Adipocyte (in vitro differentiated cells): ENCODE measurements around the gene PRAC2.

Source experiments
- DNase-seq: peaks from one replicate; pipeline ENCODE4 v3.0.0-alpha.2; 2015; ENCODE audit warnings: low read depth
- H3K27me3 ChIP-seq: replicated peaks from 2 replicates; pipeline ENCODE4 v1.7.0; 2013; ENCODE audit warnings: mild to moderate bottlenecking, low read length, moderate library complexity; ENCODE audit not compliant: control insufficient read depth, insufficient read depth
- H3K36me3 ChIP-seq: 2 replicates; pipeline ENCODE4 v1.7.0; 2013; ENCODE audit warnings: low read length, mild to moderate bottlenecking, moderate library complexity; ENCODE audit not compliant: control insufficient read depth, insufficient read depth, severe bottlenecking
- H3K4me1 ChIP-seq: 2 replicates; pipeline ENCODE4 v1.7.0; 2013; ENCODE audit warnings: mild to moderate bottlenecking, low read length, moderate library complexity; ENCODE audit not compliant: control insufficient read depth, insufficient read depth
- H3K4me3 ChIP-seq: 2 replicates; pipeline ENCODE4 v1.7.0; 2013; ENCODE audit warnings: mild to moderate bottlenecking, low read length, moderate library complexity
- H3K9ac ChIP-seq: 2 replicates; pipeline ENCODE4 v1.7.0; 2013; ENCODE audit warnings: mild to moderate bottlenecking, low read length, moderate library complexity
- H3K9me3 ChIP-seq: 2 replicates; pipeline ENCODE4 v1.7.0; 2013; ENCODE audit warnings: mild to moderate bottlenecking, low read length, moderate library complexity; ENCODE audit not compliant: control insufficient read depth

The PRAC2 gene

GRCh38 chr17:48729335-48730239 lies 6.6 kb downstream of the PRAC2 start:
- Histone ChIP-seq H3K9me3 (no peaks in the 10 kb centered on the region), H3K36me3 (no peaks in the 10 kb centered on the region), H3K4me1 (peaks cover 6% of the 10 kb centered on the region), H3K9ac (no peak overlapping the region), H3K4me3 (no peak overlapping the region), H3K27me3 (peaks cover 96% of the 10 kb centered on the region)
- no peak for DNase-seq

- no peak overlapping the region for H3K9ac ChIP-seq
- H3K4me1 ChIP-seq, result peaks cover 6% of the 10 kb centered on the region
- H3K4me3 ChIP-seq, result no peak overlapping the region
- no peaks in the 10 kb centered on the region for H3K36me3 ChIP-seq
- no peaks in the 10 kb centered on the region for H3K9me3 ChIP-seq
- peaks cover 96% of the 10 kb centered on the region for H3K27me3 ChIP-seq
- no peak for DNase-seq
These were observed 7.2 kb downstream of the PRAC2 start for GRCh38 chr17:48730240-48730550.

DNA sequence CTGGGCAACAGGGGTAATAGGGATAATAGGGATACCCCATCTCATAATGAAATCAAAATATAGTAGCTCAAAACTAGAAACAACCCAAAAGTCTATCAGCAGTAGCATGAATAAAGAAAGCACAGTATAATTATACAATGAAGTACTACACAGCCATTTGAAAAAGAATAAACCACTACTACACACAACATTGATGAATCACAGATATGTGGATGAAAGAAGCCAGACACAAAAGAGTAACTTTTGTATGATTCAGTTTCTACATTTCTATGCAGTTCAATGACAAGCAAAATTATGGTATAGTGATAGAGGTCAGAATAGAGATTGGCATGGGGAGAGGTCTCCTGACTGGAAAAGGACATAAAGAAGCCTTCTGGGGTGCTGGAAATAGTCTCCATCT lies 8.4 kb downstream of the PRAC2 start:
- Histone ChIP-seq H3K9ac (no peak overlapping the region), H3K27me3 (peaks cover 96% of the 10 kb centered on the region), H3K36me3 (no peaks in the 10 kb centered on the region)

DNA sequence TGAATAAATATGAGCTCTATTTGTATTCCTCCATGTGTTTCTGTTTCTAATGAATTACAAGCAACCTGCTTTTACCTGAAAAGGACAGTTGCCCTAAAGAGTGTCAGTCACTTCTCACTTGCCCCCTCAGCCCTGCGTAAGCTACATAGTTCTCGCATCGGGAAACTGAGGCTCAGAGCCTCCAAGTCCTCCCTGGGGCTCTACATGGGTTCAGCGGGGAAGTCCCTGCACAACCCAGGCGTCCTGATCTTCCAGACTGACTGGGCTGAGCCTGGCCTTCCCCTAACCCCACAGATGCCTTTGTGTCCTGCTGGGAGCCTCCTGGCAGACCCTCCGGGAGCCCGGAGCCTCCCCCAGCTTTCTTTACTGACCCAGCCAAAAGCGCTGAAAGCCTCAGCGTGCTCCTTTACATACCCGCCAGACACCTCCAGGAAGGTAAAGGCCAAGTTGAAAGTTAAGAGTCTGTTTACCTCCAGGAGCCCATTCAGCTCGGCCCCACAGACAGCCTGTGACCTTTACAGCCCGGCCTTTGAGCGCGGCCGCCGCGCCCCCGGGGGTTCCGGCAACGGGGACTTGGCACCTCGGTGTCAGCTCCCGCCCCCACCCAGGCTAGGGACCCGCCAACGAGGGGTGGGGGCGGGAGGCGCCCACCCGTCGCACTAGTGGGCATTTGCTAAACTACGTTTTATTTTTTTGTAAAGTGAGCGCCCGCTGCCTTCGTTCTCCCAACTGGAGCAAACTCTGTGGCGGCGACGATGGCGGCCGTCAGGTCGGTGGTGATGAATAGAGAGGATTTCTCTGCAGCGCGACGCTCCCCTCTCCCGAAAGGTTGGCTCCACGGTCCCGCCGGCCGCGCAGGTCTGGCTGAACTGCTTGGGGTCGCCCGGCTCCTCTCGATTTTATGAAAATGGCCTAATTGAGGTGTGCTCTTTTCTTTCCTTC lies 10.0 kb downstream of the PRAC2 start:
- no peak for DNase-seq

More for the DNA sequence above, 8.4 kb downstream of the PRAC2 start:
- no peaks in the 10 kb centered on the region for H3K9me3 ChIP-seq
- peaks cover 6% of the 10 kb centered on the region for H3K4me1 ChIP-seq
- DNase-seq, result no peak
- H3K4me3 ChIP-seq, result no peak overlapping the region

DNA sequence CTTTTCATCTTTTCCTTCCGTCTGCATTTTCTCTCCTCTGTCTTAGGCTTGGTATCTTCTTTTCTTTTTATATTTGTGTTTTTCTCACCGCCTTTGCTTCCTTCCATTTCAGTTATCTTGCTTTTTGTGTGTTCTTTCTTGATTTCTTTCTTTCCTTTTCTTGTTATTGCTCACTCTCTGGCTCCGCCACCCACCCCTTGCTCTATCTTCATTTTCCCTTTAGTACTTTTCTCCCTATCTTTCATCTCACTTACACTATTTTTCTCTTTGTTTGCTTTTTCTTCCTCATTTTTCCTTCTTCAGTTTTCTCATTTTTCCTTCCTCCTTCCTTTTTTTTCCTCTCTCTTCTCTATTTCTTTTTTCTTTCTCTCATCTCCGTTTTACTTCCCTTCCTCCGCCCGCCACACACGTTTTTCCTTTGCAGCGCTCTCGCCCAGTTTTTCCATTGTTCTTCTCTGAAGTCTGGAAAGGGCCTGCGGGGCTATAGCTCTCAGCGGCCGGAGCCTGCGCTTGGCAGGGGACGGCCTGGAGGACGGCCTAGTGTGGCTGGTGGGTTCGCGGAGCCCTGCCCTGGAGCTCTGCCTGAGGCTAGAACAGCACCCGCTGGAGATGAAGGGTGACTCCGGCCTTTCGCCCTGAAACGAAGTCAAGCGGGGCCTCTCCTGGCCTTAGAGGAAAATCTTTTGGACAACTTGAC lies 10.8 kb downstream of the PRAC2 start:
- Histone ChIP-seq H3K4me3 (no peak overlapping the region), H3K27me3 (peaks cover 95% of the 10 kb centered on the region), H3K36me3 (no peaks in the 10 kb centered on the region), H3K9ac (no peak overlapping the region), H3K9me3 (no peaks in the 10 kb centered on the region), H3K4me1 (peaks cover under 1% of the 10 kb centered on the region)
- DNase-seq, result no peak

More for the DNA sequence above, 10.0 kb downstream of the PRAC2 start:
- Histone ChIP-seq H3K4me1 (peaks cover 6% of the 10 kb centered on the region), H3K4me3 (no peak overlapping the region), H3K9me3 (no peaks in the 10 kb centered on the region), H3K36me3 (no peaks in the 10 kb centered on the region), H3K9ac (no peak overlapping the region), H3K27me3 (peaks cover 95% of the 10 kb centered on the region)

- no peak for DNase-seq
- no peak overlapping the region for H3K4me3 ChIP-seq
- no peaks in the 10 kb centered on the region for H3K4me1 ChIP-seq
- H3K9ac ChIP-seq, result no peak overlapping the region
- no peaks in the 10 kb centered on the region for H3K9me3 ChIP-seq
- H3K27me3 ChIP-seq, result peaks cover 97% of the 10 kb centered on the region
- no peaks in the 10 kb centered on the region for H3K36me3 ChIP-seq
These were observed 11.5 kb downstream of the PRAC2 start for GRCh38 chr17:48734333-48735061.

- Histone ChIP-seq H3K36me3 (no peaks in the 10 kb centered on the region), H3K9me3 (no peaks in the 10 kb centered on the region), H3K27me3 (peaks cover 96% of the 10 kb centered on the region), H3K9ac (no peak overlapping the region), H3K4me1 (no peaks in the 10 kb centered on the region), H3K4me3 (no peak overlapping the region)
- no peak for DNase-seq
These were observed 12.0 kb downstream of the PRAC2 start for GRCh38 chr17:48735062-48735351.

- Histone ChIP-seq H3K4me3 (no peak overlapping the region), H3K9me3 (peaks cover 2% of the 10 kb centered on the region), H3K36me3 (no peaks in the 10 kb centered on the region), H3K4me1 (no peaks in the 10 kb centered on the region), H3K27me3 (peaks cover 93% of the 10 kb centered on the region), H3K9ac (no peak overlapping the region)
- no peak for DNase-seq
These were observed 14.5 kb downstream of the PRAC2 start for GRCh38 chr17:48737330-48738043.

DNA sequence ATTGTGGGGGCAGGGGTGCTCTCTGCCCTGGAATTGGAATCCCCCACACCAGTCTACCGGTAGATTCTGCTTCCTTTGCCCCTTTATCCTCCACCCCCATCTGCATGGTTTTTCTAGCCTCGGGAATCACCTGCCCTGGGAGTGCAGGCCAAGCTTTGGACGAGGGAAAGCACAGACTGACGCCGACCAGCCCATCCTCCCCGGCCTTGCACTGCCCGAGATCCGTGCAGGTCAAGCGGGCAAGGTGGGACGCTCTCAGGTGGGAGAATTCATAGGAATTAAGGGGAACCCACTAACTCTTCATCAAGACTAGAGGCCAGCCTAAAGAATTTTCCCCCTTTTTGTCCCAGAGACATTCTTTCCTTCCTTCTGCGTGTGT lies 15.4 kb downstream of the PRAC2 start:
- Histone ChIP-seq H3K9ac (no peak overlapping the region), H3K4me1 (no peaks in the 10 kb centered on the region), H3K9me3 (peaks cover 2% of the 10 kb centered on the region), H3K36me3 (no peaks in the 10 kb centered on the region), H3K27me3 (peaks cover 93% of the 10 kb centered on the region), H3K4me3 (no peak overlapping the region)
- DNase-seq, result no peak

- Histone ChIP-seq H3K4me1 (no peaks in the 10 kb centered on the region), H3K36me3 (no peaks in the 10 kb centered on the region), H3K4me3 (no peak overlapping the region), H3K27me3 (peaks cover 93% of the 10 kb centered on the region), H3K9ac (no peak overlapping the region), H3K9me3 (peaks cover 2% of the 10 kb centered on the region)
- DNase-seq, result no peak
These were observed 16.0 kb downstream of the PRAC2 start for GRCh38 chr17:48738803-48739526.
